Bronchial epithelial cell (primary cell): ENCODE measurements around the gene SEMA3C. TPM values are rescaled to one million over a fixed set of nuclear protein-coding genes. Genes with fewer than 3 reads are reported as not detected.

ENCODE experiments used
- DNase-seq: peaks from one replicate; pipeline ENCODE4 v3.0.0-alpha.2; 2010; ENCODE audit warnings: low read depth
- FAIRE-seq: peaks from 2 replicates; lab custom pipeline; 2011; peaks lifted over from hg19 to GRCh38; lab: Jason Lieb, UNC
- H3K27me3 ChIP-seq: 2 replicates; pipeline ENCODE4 v1.5.1; 2011; ENCODE audit warnings: low read length; ENCODE audit not compliant: control insufficient read depth, insufficient read depth
- H3K36me3 ChIP-seq: 2 replicates; pipeline ENCODE4 v1.5.1; 2011; ENCODE audit warnings: low read length; ENCODE audit not compliant: control insufficient read depth, insufficient read depth
- H3K4me3 ChIP-seq: 2 replicates; pipeline ENCODE4 v1.5.1; 2011; ENCODE audit warnings: mild to moderate bottlenecking, low read depth, low read length, control low read depth
- CTCF ChIP-seq: IDR thresholded peaks from 2 replicates; pipeline ENCODE4 v1.5.1; 2011; ENCODE audit warnings: mild to moderate bottlenecking, moderate library complexity, low read length, control low read depth, inconsistent platforms; ENCODE audit not compliant: insufficient read depth, severe bottlenecking
- total RNA-seq: library from RNA; depleted of rRNA; stranded (reverse); fragments of >200 nt; gene quantifications from 2 replicates; pipeline ENCODE4 v1.2.1, GENCODE V29; 2014

The SEMA3C gene
- total RNA-seq, 1 donor from 2014 or later, result 178 TPM

GRCh38 chr7:80774843-80775242, 144.0 kb downstream of the SEMA3C start:
- Histone ChIP-seq H3K27me3 (no peaks in the 10 kb centered on the region), H3K4me3 (no peak overlapping the region), H3K36me3 (peaks cover 10% of the 10 kb centered on the region)
- FAIRE-seq (no peak), DNase-seq (no peak)
- no peak for TF ChIP-seq CTCF

GRCh38 chr7:80773787-80774508, 144.9 kb downstream of the SEMA3C start:
- peaks cover 7% of the 10 kb centered on the region for H3K36me3 ChIP-seq
- no peaks in the 10 kb centered on the region for H3K27me3 ChIP-seq
- H3K4me3 ChIP-seq, result no peak overlapping the region
- no peak for TF ChIP-seq CTCF
- FAIRE-seq (no peak), DNase-seq (peak; percentile 27)

- FAIRE-seq (no peak), DNase-seq (no peak)
- no peak for TF ChIP-seq CTCF
- no peak overlapping the region for H3K4me3 ChIP-seq
- H3K27me3 ChIP-seq, result no peaks in the 10 kb centered on the region
- H3K36me3 ChIP-seq, result peaks cover 6% of the 10 kb centered on the region
These were observed 146.4 kb downstream of the SEMA3C start for GRCh38 chr7:80772347-80772993.

- Histone ChIP-seq H3K27me3 (no peaks in the 10 kb centered on the region), H3K4me3 (no peak overlapping the region), H3K36me3 (peaks cover 7% of the 10 kb centered on the region)
- DNase-seq (peak; percentile 38), FAIRE-seq (no peak)
- no peak for TF ChIP-seq CTCF
These were observed 147.3 kb downstream of the SEMA3C start for GRCh38 chr7:80771523-80771922.

GRCh38 chr7:80770675-80771081, 148.2 kb downstream of the SEMA3C start:
- FAIRE-seq (no peak), DNase-seq (no peak)
- Histone ChIP-seq H3K27me3 (no peaks in the 10 kb centered on the region), H3K4me3 (no peak overlapping the region), H3K36me3 (peaks cover 7% of the 10 kb centered on the region)
- no peak for TF ChIP-seq CTCF

GRCh38 chr7:80770061-80770460, 148.8 kb downstream of the SEMA3C start:
- H3K4me3 ChIP-seq, result no peak overlapping the region
- TF ChIP-seq CTCF, result no peak
- FAIRE-seq (no peak), DNase-seq (no peak)
- H3K36me3 ChIP-seq, result peaks cover 7% of the 10 kb centered on the region
- no peaks in the 10 kb centered on the region for H3K27me3 ChIP-seq
